Measurements from ENCODE around the gene TICAM1.
"Not testable (repeated sequence)": the region's sequence is repeated elsewhere in the genome, so short reads cannot be mapped to it uniquely, and the experiment has no call there.

TICAM1 gene

GRCh38 chr19:4780860-4781259 is 50.7 kb downstream of the TICAM1 start:
- TF ChIP-seq CTCF (IDR thresholded peaks at IDR 0.05; ENCODE audit: borderline replicate concordance, insufficient read depth, low read depth, low read length): no peak

GRCh38 chr19:4778124-4778523 is 53.4 kb downstream of the TICAM1 start:
- not testable (repeated sequence) for H3K4me3 ChIP-seq (ENCODE audit: low read depth, low read length)

More at GRCh38 chr19:4780860-4781259, 50.7 kb downstream of the TICAM1 start:
- H3K4me3 ChIP-seq (ENCODE audit: low read depth, low read length): no peak overlapping the region

- no peak for TF ChIP-seq CTCF (IDR thresholded peaks at IDR 0.05; ENCODE audit: borderline replicate concordance, insufficient read depth, low read depth, low read length)
- no peak overlapping the region for H3K4me3 ChIP-seq (ENCODE audit: low read depth, low read length)
These were observed 54.9 kb downstream of the TICAM1 start for GRCh38 chr19:4776436-4777211.

DNA sequence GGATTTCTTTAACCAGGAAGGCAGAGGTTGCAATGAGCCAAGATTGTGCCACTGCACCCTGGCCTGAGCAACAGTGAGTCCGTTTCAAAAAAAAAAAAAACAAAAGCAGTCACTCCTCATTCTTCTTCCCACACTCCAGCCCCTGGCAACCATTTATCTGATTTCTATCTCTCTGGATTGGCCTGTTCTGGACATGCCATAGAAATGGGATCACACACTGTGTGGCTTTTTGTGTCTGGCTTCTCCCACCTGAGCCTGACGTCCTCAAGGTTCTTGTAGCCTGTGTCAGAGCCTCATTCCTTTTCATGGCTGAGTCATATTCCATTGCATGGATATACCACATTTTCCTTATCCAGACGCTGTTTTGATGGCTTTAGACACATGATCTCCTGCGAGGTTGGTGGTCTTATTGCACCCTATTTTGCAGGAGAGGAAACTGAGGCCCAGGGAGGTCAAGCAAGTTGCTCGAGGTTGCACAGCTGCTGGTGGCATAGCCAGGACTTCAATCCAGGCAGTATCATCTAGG is 55.8 kb downstream of the TICAM1 start:
- no peak overlapping the region for H3K4me3 ChIP-seq (ENCODE audit: low read depth, low read length)
- TF ChIP-seq CTCF (IDR thresholded peaks at IDR 0.05; ENCODE audit: borderline replicate concordance, insufficient read depth, low read depth, low read length): no peak

DNA sequence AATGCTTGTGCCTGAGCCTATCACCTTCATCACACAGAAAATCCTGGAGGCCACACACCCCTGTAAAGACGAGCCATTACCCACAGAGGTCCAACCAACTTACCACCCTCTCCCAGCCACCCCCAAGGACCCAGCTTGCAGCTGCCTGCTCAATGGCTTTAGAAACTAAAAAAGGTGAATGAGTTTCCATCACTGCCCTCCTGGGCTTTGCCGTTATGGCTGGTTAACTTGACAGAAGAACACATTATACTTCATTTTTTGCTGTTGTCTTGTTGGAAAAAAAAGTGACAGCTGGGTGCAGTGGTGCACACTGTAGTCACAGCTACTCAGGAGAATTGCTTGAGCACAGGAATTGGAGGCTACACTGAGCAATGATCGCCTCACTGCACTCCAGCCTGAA is 57.4 kb downstream of the TICAM1 start:
- H3K4me3 ChIP-seq (ENCODE audit: low read depth, low read length): no peak overlapping the region
- no peak for TF ChIP-seq CTCF (IDR thresholded peaks at IDR 0.05; ENCODE audit: borderline replicate concordance, insufficient read depth, low read depth, low read length)

DNA sequence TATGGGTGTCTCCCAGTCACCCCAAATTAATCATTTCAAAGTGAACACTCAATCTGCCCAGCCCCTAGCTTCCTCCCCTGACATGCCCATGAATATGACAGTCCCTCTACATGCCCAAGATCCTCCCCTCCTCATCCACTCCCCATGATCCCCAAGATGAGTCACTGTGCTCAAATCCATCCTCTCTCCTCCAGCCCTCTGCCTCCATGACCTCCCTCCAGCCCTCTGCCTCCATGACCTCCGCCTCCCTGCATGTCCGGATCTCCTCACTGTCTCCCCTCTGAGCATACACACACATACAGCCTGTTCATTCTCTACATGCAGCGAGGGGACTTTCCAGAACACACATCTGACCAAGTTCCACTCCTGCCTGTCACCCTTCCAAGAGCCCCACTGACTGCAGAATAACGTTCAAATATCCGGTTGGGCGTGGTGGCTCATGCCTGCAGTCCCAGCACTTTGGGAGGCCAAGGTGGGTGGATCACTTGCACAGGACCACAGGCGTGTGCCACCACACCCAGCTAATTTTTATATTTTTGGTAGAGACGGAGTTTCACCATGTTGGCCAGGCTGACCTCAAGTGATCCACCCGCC is 58.4 kb downstream of the TICAM1 start:
- H3K4me3 ChIP-seq (ENCODE audit: low read depth, low read length): no peak overlapping the region
- no peak for TF ChIP-seq CTCF (IDR thresholded peaks at IDR 0.05; ENCODE audit: borderline replicate concordance, insufficient read depth, low read depth, low read length)

DNA sequence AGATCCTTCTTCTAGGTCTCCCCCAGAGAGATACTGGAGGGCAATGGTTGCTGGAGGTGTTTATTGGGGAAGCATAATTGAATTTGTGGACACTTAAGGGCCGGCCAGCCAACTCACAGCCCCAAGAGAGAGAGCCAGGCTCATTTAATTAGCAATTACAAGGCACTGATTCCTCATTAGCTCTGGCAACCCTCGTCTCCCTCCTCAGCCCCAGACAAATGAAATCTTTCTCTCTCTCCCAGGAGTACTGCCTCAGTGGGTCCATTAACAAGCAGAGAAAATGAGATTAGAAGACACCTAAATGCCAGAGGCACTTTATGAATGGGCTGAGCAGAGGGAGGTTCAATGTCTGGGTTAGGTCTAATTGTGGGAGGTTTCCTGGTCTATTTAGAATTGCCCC is 58.9 kb downstream of the TICAM1 start:
- TF ChIP-seq CTCF (IDR thresholded peaks at IDR 0.05; ENCODE audit: borderline replicate concordance, insufficient read depth, low read depth, low read length): no peak

More for the DNA sequence above, 58.9 kb downstream of the TICAM1 start:
- H3K4me3 ChIP-seq (ENCODE audit: low read depth, low read length): no peak overlapping the region
